Hypothalamus (tissue), 51 donors: ENCODE results near the gene INPP5F.
"Not testable (repeated sequence)": the region's sequence is repeated elsewhere in the genome, so short reads cannot be mapped to it uniquely, and the experiment has no call there.

ENCODE experiments used
- DNase-seq, 51 donors: peaks; one replicate each; lab custom pipeline; 2025; lab: John Stamatoyannopoulos, UW

Gene INPP5F

GRCh38 chr10:119703903-119704508 is 21.8 kb upstream of the INPP5F start:
- DNase-seq = no peak

- no peak for DNase-seq
Observed at GRCh38 chr10:119705434-119705831, 20.4 kb upstream of the INPP5F start.

GRCh38 chr10:119706521-119707278 is 19.1 kb upstream of the INPP5F start:
- DNase-seq = no peak

- DNase-seq = not testable (repeated sequence)
Observed at GRCh38 chr10:119707331-119707730, 18.5 kb upstream of the INPP5F start.

GRCh38 chr10:119710935-119711334 is 14.9 kb upstream of the INPP5F start:
- DNase-seq = not testable (repeated sequence)

GRCh38 chr10:119713744-119714483 is 11.9 kb upstream of the INPP5F start:
- peak in 2 of 51 donors; percentile 13 to 15 for DNase-seq

GRCh38 chr10:119714484-119714816 is 11.4 kb upstream of the INPP5F start:
- no peak for DNase-seq

GRCh38 chr10:119715628-119716505 is 10.0 kb upstream of the INPP5F start:
- peak in 3 of 51 donors; percentile 4 to 21 (median 6) for DNase-seq

GRCh38 chr10:119723161-119723560 is 2.7 kb upstream of the INPP5F start:
- no peak for DNase-seq

- DNase-seq = no peak
Observed at GRCh38 chr10:119723624-119724023, 2.2 kb upstream of the INPP5F start.

GRCh38 chr10:119724593-119725516 is 995 bp upstream of the INPP5F start:
- peak in 2 of 51 donors; percentile 7 to 49 for DNase-seq

- no peak for DNase-seq
Observed at GRCh38 chr10:119725517-119725827, 378 bp upstream of the INPP5F start.

GRCh38 chr10:119726676-119727261 is 919 bp downstream of the INPP5F start:
- no peak for DNase-seq

GRCh38 chr10:119728172-119728800 is 2.4 kb downstream of the INPP5F start:
- DNase-seq = no peak

- no peak for DNase-seq
Observed at GRCh38 chr10:119734396-119735332, 8.8 kb downstream of the INPP5F start.

- no peak for DNase-seq
Observed at GRCh38 chr10:119735451-119735850, 9.6 kb downstream of the INPP5F start.

GRCh38 chr10:119736220-119736619 is 10.4 kb downstream of the INPP5F start:
- no peak for DNase-seq
